Measurements from ENCODE around the gene HNRNPC.
"Not testable (repeated sequence)": the region's sequence is repeated elsewhere in the genome, so short reads cannot be mapped to it uniquely, and the experiment has no call there.

HNRNPC gene

GRCh38 chr14:21219120-21219519 lies 50.1 kb downstream of the HNRNPC start:
- FAIRE-seq (no peak), DNase-seq (ENCODE audit: extremely low spot score, insufficient read length, low read depth) (no peak)

- DNase-seq (ENCODE audit: extremely low spot score, insufficient read length, low read depth) (no peak), FAIRE-seq (no peak)
Measured at GRCh38 chr14:21215879-21216251, 53.4 kb downstream of the HNRNPC start.

- FAIRE-seq: no peak
- DNase-seq (ENCODE audit: extremely low spot score, insufficient read length, low read depth): no peak
Measured at GRCh38 chr14:21215130-21215878, 53.9 kb downstream of the HNRNPC start.

- no peak for DNase-seq (ENCODE audit: extremely low spot score, insufficient read length, low read depth)
- no peak for FAIRE-seq
Measured at GRCh38 chr14:21213652-21214051, 55.6 kb downstream of the HNRNPC start.

- FAIRE-seq; DNase-seq (ENCODE audit: extremely low spot score, insufficient read length, low read depth): not testable (repeated sequence)
Measured at GRCh38 chr14:21212824-21213223, 56.4 kb downstream of the HNRNPC start.

- DNase-seq (ENCODE audit: extremely low spot score, insufficient read length, low read depth) (no peak), FAIRE-seq (no peak)
Measured at GRCh38 chr14:21211509-21211908, 57.7 kb downstream of the HNRNPC start.

GRCh38 chr14:21210023-21210422 lies 59.2 kb downstream of the HNRNPC start:
- FAIRE-seq: no peak

GRCh38 chr14:21209185-21209584 lies 60.1 kb downstream of the HNRNPC start:
- FAIRE-seq: no peak
- no peak for DNase-seq (ENCODE audit: extremely low spot score, insufficient read length, low read depth)

More at GRCh38 chr14:21210023-21210422, 59.2 kb downstream of the HNRNPC start:
- no peak for DNase-seq (ENCODE audit: extremely low spot score, insufficient read length, low read depth)

- DNase-seq (ENCODE audit: extremely low spot score, insufficient read length, low read depth) (no peak), FAIRE-seq (no peak)
Measured at GRCh38 chr14:21208554-21208953, 60.7 kb downstream of the HNRNPC start.

- FAIRE-seq (no peak), DNase-seq (ENCODE audit: extremely low spot score, insufficient read length, low read depth) (no peak)
Measured at GRCh38 chr14:21206753-21207684, 62.2 kb downstream of the HNRNPC start.

- FAIRE-seq: no peak
- DNase-seq (ENCODE audit: extremely low spot score, insufficient read length, low read depth): no peak
Measured at GRCh38 chr14:21205678-21206581, 63.3 kb downstream of the HNRNPC start.

- DNase-seq (ENCODE audit: extremely low spot score, insufficient read length, low read depth): no peak
- FAIRE-seq: no peak
Measured at GRCh38 chr14:21205026-21205677, 64.1 kb downstream of the HNRNPC start.

GRCh38 chr14:21204167-21205025 lies 64.8 kb downstream of the HNRNPC start:
- DNase-seq (ENCODE audit: extremely low spot score, insufficient read length, low read depth): no peak
- no peak for FAIRE-seq

- FAIRE-seq (no peak), DNase-seq (ENCODE audit: extremely low spot score, insufficient read length, low read depth) (no peak)
Measured at GRCh38 chr14:21203470-21204166, 65.6 kb downstream of the HNRNPC start.

- no peak for FAIRE-seq
- DNase-seq (ENCODE audit: extremely low spot score, insufficient read length, low read depth): no peak
Measured at GRCh38 chr14:21202463-21203358, 66.5 kb downstream of the HNRNPC start.

GRCh38 chr14:21201732-21202462 lies 67.3 kb downstream of the HNRNPC start:
- DNase-seq (ENCODE audit: extremely low spot score, insufficient read length, low read depth) (no peak), FAIRE-seq (peak; percentile 21)
